Mammary epithelial cell (primary cell): ENCODE data around the gene ZNF530.

Source experiments
- CTCF ChIP-seq, 2 donors: IDR thresholded peaks in 1 of 2; conservative IDR thresholded peaks in 1 of 2; 2 replicates each; pipeline ENCODE4 v1.5.1; 2011 to 2012; ENCODE audit warnings: inconsistent platforms in 2 of 2, low read length in 2 of 2, mild to moderate bottlenecking in 2 of 2, control low read depth in 1 of 2, low read depth in 1 of 2; ENCODE audit not compliant: insufficient read depth in 1 of 2; ENCODE audit errors: extremely low read depth in 1 of 2
- EZH2 ChIP-seq: IDR thresholded peaks from 2 replicates; pipeline ENCODE4 v1.6.1; 2012; ENCODE audit warnings: low read length, inconsistent platforms, borderline replicate concordance

GRCh38 chr19:57552432-57552831, 47.3 kb upstream of the ZNF530 start:
- TF ChIP-seq CTCF (conservative IDR thresholded peaks at IDR 0.05 in 1 of 2, IDR thresholded peaks at IDR 0.05 in 1 of 2; ENCODE audit: extremely low read depth in 1 of 2, insufficient read depth in 1 of 2, low read depth in 1 of 2, low read length in 2 of 2) (no peak), EZH2 (no peak)
